CD4-positive, alpha-beta T cell (primary cell): ENCODE measurements around the gene TRPM1. TPM values are rescaled to one million over a fixed set of nuclear protein-coding genes. Genes with fewer than 3 reads are reported as not detected.

Source experiments
- ATAC-seq: fragments of 200-7000 bp; cut with Tn5 transposase; one replicate; pipeline ENCODE4 v1.10.0; 2022; ENCODE audit warnings: mild to moderate bottlenecking; ENCODE audit not compliant: poor library complexity
- CTCF ChIA-PET: fragments of 350-600 bp; sonication (Branson Sonifier 250); formaldehyde crosslinking; loops from one replicate; lab custom pipeline; 2021; ENCODE audit warnings: antibody characterized with exemption, inconsistent platforms; lab: Charles Lee
- POLR2A ChIA-PET: fragments of 350-600 bp; sonication (Branson Sonifier 250); formaldehyde crosslinking; loops from one replicate; lab custom pipeline; 2021; ENCODE audit warnings: antibody characterized with exemption, inconsistent platforms; lab: Charles Lee
- DNase-seq, 14 experiments: peaks; one replicate each; pipeline ENCODE4 v3.0.0-alpha.2; 2013 to 2020; ENCODE audit warnings: mixed read lengths in 2 of 14
- H3K27ac ChIP-seq, 2 donors: one replicate each; pipeline versions ENCODE4 v1.5.1 to v1.7.0; 2013; ENCODE audit warnings: low read length in 2 of 2, low read depth in 1 of 2, mild to moderate bottlenecking in 1 of 2
- H3K27me3 ChIP-seq, 2 experiments: 1 replicate in 1 of 2; 2 replicates in 1 of 2; pipeline versions ENCODE4 v1.6.1 to v1.7.0; 2013; ENCODE audit warnings: low read length in 2 of 2, control low read depth in 1 of 2, mild to moderate bottlenecking in 1 of 2, moderate library complexity in 1 of 2; ENCODE audit not compliant: insufficient read depth in 2 of 2, control insufficient read depth in 1 of 2
- H3K36me3 ChIP-seq: one replicate; pipeline ENCODE4 v1.6.1; 2013; ENCODE audit warnings: low read length, control low read depth; ENCODE audit not compliant: insufficient read depth
- H3K4me1 ChIP-seq: one replicate; pipeline ENCODE4 v1.6.1; 2013; ENCODE audit warnings: low read length, control low read depth; ENCODE audit not compliant: insufficient read depth
- H3K4me3 ChIP-seq: one replicate; pipeline ENCODE4 v1.5.1; 2013; ENCODE audit warnings: mild to moderate bottlenecking, low read length, moderate library complexity
- H3K9me3 ChIP-seq, 2 experiments: 1 replicate in 1 of 2; 2 replicates in 1 of 2; pipeline versions ENCODE4 v1.6.1 to v1.7.0; 2013; ENCODE audit warnings: low read length in 2 of 2, mild to moderate bottlenecking in 2 of 2, control low read depth in 1 of 2, moderate library complexity in 1 of 2; ENCODE audit not compliant: control insufficient read depth in 1 of 2, insufficient read depth in 1 of 2
- H3K27ac Mint-ChIP-seq: one replicate; pipeline ENCODE4 v1.8.0; 2020; ENCODE audit warnings: mixed read lengths
- H3K27me3 Mint-ChIP-seq: one replicate; pipeline ENCODE4 v1.8.0; 2021; ENCODE audit warnings: mixed read lengths
- H3K36me3 Mint-ChIP-seq: one replicate; pipeline ENCODE4 v1.8.0; 2021; ENCODE audit warnings: low read depth, mixed read lengths
- H3K4me1 Mint-ChIP-seq: one replicate; pipeline ENCODE4 v1.8.0; 2021; ENCODE audit warnings: low read depth, mixed read lengths
- H3K4me3 Mint-ChIP-seq: one replicate; pipeline ENCODE4 v1.8.0; 2020; ENCODE audit warnings: mild to moderate bottlenecking, mixed read lengths
- H3K9me3 Mint-ChIP-seq: one replicate; pipeline ENCODE4 v1.8.0; 2020; ENCODE audit warnings: mixed read lengths
- CTCF ChIP-seq: fragments of 200-600 bp; IDR thresholded peaks from one replicate; pipeline ENCODE4 v1.8.0; 2022; ENCODE audit warnings: antibody characterized with exemption, mild to moderate bottlenecking
- intact Hi-C, 2 experiments: fragments of 100-400 bp; cut with DNase I in 1 of 2; cut with micrococcal nuclease in 1 of 2; formaldehyde crosslinking; loops; one replicate each; pipeline versions ENCODE4 v1.15.1 to v1.9.0; 2023 to 2025; cut with DNase I, micrococcal nuclease
- total RNA-seq, 174 experiments: library from RNA in 2 of 174; stranded (reverse) in 2 of 174; gene quantifications; one replicate each; pipeline ENCODE4 v1.2.3 and lab custom pipeline; 2021 to 2026

TRPM1 gene
- total RNA-seq, 2 experiments from 2014 or later, result not detected

- H3K4me1 Mint-ChIP-seq, result no peaks in the 10 kb centered on the region
- TF ChIP-seq CTCF, result no peak
- ATAC-seq (no peak), DNase-seq (no peak)
- Histone ChIP-seq H3K36me3 (no peaks in the 10 kb centered on the region), H3K27me3 (peaks cover 3 to 5% of the 10 kb centered on the region in 2 experiments), H3K9me3 (no peaks in the 10 kb centered on the region), H3K4me1 (no peaks in the 10 kb centered on the region), H3K4me3 (no peak overlapping the region), H3K27ac (no peak overlapping the region)
- CTCF ChIA-PET, result no interaction called here
- intact Hi-C loops, result no loop called here
- no peak overlapping the region for H3K27ac Mint-ChIP-seq
- POLR2A ChIA-PET, result no interaction called here
- H3K27me3 Mint-ChIP-seq, result peaks cover 19% of the 10 kb centered on the region
- no peaks in the 10 kb centered on the region for H3K9me3 Mint-ChIP-seq
- no peak overlapping the region for H3K4me3 Mint-ChIP-seq
- no peaks in the 10 kb centered on the region for H3K36me3 Mint-ChIP-seq
Measured at GRCh38 chr15:31086344-31086743, 15.2 kb downstream of the TRPM1 start.

- H3K4me1 ChIP-seq, result peaks cover 4% of the 10 kb centered on the region
- H3K4me1 Mint-ChIP-seq, result no peaks in the 10 kb centered on the region
- no peak overlapping the region for H3K27ac Mint-ChIP-seq
- ATAC-seq (no peak), DNase-seq (no peak)
- H3K4me3 ChIP-seq, result no peak overlapping the region
- no peaks in the 10 kb centered on the region for H3K36me3 Mint-ChIP-seq
- H3K27ac ChIP-seq, result no peak overlapping the region
- intact Hi-C loops, result no loop called here
- POLR2A ChIA-PET, result no interaction called here
- no peak overlapping the region for H3K4me3 Mint-ChIP-seq
- H3K27me3 ChIP-seq, result peaks cover 3 to 10% of the 10 kb centered on the region in 2 experiments
- H3K9me3 Mint-ChIP-seq, result no peaks in the 10 kb centered on the region
- H3K9me3 ChIP-seq, result no peaks in the 10 kb centered on the region
- TF ChIP-seq CTCF, result no peak
- CTCF ChIA-PET, result no interaction called here
- H3K27me3 Mint-ChIP-seq, result peaks cover 24% of the 10 kb centered on the region
- no peaks in the 10 kb centered on the region for H3K36me3 ChIP-seq
Measured at GRCh38 chr15:31085359-31085758, 16.2 kb downstream of the TRPM1 start.

GRCh38 chr15:31084176-31084575 lies 17.3 kb downstream of the TRPM1 start:
- Histone ChIP-seq H3K9me3 (no peaks in the 10 kb centered on the region), H3K36me3 (no peaks in the 10 kb centered on the region), H3K4me1 (peaks cover 4% of the 10 kb centered on the region), H3K27ac (no peak overlapping the region), H3K27me3 (peaks cover 9 to 13% of the 10 kb centered on the region in 2 experiments), H3K4me3 (no peak overlapping the region)
- H3K4me1 Mint-ChIP-seq, result no peaks in the 10 kb centered on the region
- CTCF ChIA-PET, result no interaction called here
- H3K4me3 Mint-ChIP-seq, result no peak overlapping the region
- intact Hi-C loops, result no loop called here
- peaks cover 35% of the 10 kb centered on the region for H3K27me3 Mint-ChIP-seq
- H3K27ac Mint-ChIP-seq, result no peak overlapping the region
- no peak for DNase-seq
- no peaks in the 10 kb centered on the region for H3K9me3 Mint-ChIP-seq
- no peaks in the 10 kb centered on the region for H3K36me3 Mint-ChIP-seq
- TF ChIP-seq CTCF, result no peak
- no peak for ATAC-seq
- POLR2A ChIA-PET, result no interaction called here
